Stomach (tissue), 4 donors: ENCODE measurements around the gene SLC3A2.

ENCODE experiments used
- CTCF ChIP-seq, 7 experiments: fragments of 450-650 bp in 4 of 7; fragments of 200-600 bp in 3 of 7; sonication (generic) in 3 of 7; IDR thresholded peaks; one replicate each; pipeline ENCODE4 v1.5.1; 2016 to 2019; ENCODE audit warnings: antibody characterized with exemption in 7 of 7, control low read depth in 2 of 7, mild to moderate bottlenecking in 1 of 7
- EP300 ChIP-seq: sonication (generic); formaldehyde crosslinking; IDR thresholded peaks from one replicate; pipeline ENCODE4 v1.6.1; 2017; ENCODE audit warnings: antibody characterized with exemption
- POLR2A ChIP-seq, 4 donors: fragments of 450-650 bp; IDR thresholded peaks; one replicate each; pipeline ENCODE4 v1.6.1; 2016; ENCODE audit warnings: antibody characterized with exemption in 4 of 4, control low read depth in 2 of 4, mild to moderate bottlenecking in 1 of 4, moderate library complexity in 1 of 4
- POLR2AphosphoS5 ChIP-seq, 3 donors: sonication (generic); formaldehyde crosslinking; IDR thresholded peaks; one replicate each; pipeline ENCODE4 v1.6.1; 2016; ENCODE audit warnings: antibody characterized with exemption in 3 of 3

GRCh38 chr11:62874851-62875250, 5.8 kb upstream of the SLC3A2 start:
- TF ChIP-seq CTCF (IDR thresholded peaks at IDR 0.05) (no peak), POLR2AphosphoS5 (IDR thresholded peaks at IDR 0.05) (no peak), EP300 (no peak), POLR2A (IDR thresholded peaks at IDR 0.05) (no peak)
